Esophagus squamous epithelium (tissue), 5 donors: ENCODE results near the gene PRPS1L1. TPM values are rescaled to one million over a fixed set of nuclear protein-coding genes. Genes with fewer than 3 reads are reported as not detected.

Experiments used
- DNase-seq: peaks from one replicate; lab custom pipeline; 2025; lab: John Stamatoyannopoulos, UW
- H3K27ac ChIP-seq, 4 donors: fragments of 200-600 bp; sonication (generic); one replicate each; pipeline ENCODE4 v1.5.1; 2016 to 2019; ENCODE audit warnings: mild to moderate bottlenecking in 1 of 4
- H3K27me3 ChIP-seq, 4 donors: fragments of 200-600 bp; sonication (generic); 1 replicate in 3 of 4; 2 replicates in 1 of 4; pipeline versions ENCODE4 v1.5.1 to v1.6.0; 2017 to 2021; ENCODE audit warnings: antibody characterized with exemption in 1 of 4
- H3K36me3 ChIP-seq, 3 donors: fragments of 200-600 bp; sonication (generic); one replicate each; pipeline ENCODE4 v1.5.1; 2016 to 2019
- H3K4me1 ChIP-seq, 3 donors: fragments of 200-600 bp; sonication (generic); one replicate each; pipeline ENCODE4 v1.5.1; 2017 to 2019
- H3K4me3 ChIP-seq, 4 donors: fragments of 200-600 bp; sonication (generic); 1 replicate in 3 of 4; 2 replicates in 1 of 4; pipeline ENCODE4 v1.5.1; 2016 to 2019; ENCODE audit warnings: mild to moderate bottlenecking in 2 of 4, moderate library complexity in 1 of 4
- H3K9me3 ChIP-seq, 3 donors: fragments of 200-600 bp; sonication (generic); one replicate each; pipeline ENCODE4 v1.5.1; 2016 to 2019
- CTCF ChIP-seq, 6 experiments: fragments of 450-650 bp in 4 of 6; fragments of 200-600 bp in 2 of 6; sonication (generic) in 2 of 6; IDR thresholded peaks; one replicate each; pipeline ENCODE4 v1.5.1; 2016 to 2019; ENCODE audit warnings: antibody characterized with exemption in 6 of 6, mild to moderate bottlenecking in 4 of 6, moderate library complexity in 4 of 6
- POLR2A ChIP-seq, 4 donors: fragments of 450-650 bp; IDR thresholded peaks; one replicate each; pipeline ENCODE4 v1.6.1; 2017; ENCODE audit warnings: antibody characterized with exemption in 4 of 4, mild to moderate bottlenecking in 4 of 4, moderate library complexity in 3 of 4
- WGBS, 2 donors: methylation state at CpG; one replicate each; pipeline ENCODE4 v1.1.5; 2018; 5-methylcytosine and 5-hydroxymethylcytosine counted together
- intact Hi-C: fragments of 100-400 bp; cut with DNase I; formaldehyde crosslinking; loops from one replicate; pipeline ENCODE4 v1.15.0; 2022
- total RNA-seq, 4 donors: library from RNA; depleted of rRNA; stranded (reverse); fragments of >200 nt; gene quantifications; one replicate each; pipeline ENCODE4 v1.1.0, GENCODE V29; 2016
- donor health status: DM: yes; HTN: yes; CAD: no.

Gene PRPS1L1
- total RNA-seq, 4 donors from 2014 or later = not detected

- no peaks in the 10 kb centered on the region for H3K36me3 ChIP-seq
- WGBS, 2 donors = 87 to 88% methylated on average over 6 of the region's 6 CpGs
- H3K4me3 ChIP-seq = no peak overlapping the region
- no peak overlapping the region for H3K27ac ChIP-seq
- no peaks in the 10 kb centered on the region for H3K9me3 ChIP-seq
- H3K27me3 ChIP-seq = no peaks in the 10 kb centered on the region
- TF ChIP-seq POLR2A (IDR thresholded peaks at IDR 0.05) (no peak), CTCF (IDR thresholded peaks at IDR 0.05) (no peak)
- H3K4me1 ChIP-seq = no peaks in the 10 kb centered on the region
- DNase-seq = no peak
- intact Hi-C loops = loop anchor here (10.0 kb wide), 1 partner anchor 57 kb away; no protein-coding TSS in a partner anchor
These were observed 39.5 kb downstream of the PRPS1L1 start for GRCh38 chr7:17988141-17988540.

DNA sequence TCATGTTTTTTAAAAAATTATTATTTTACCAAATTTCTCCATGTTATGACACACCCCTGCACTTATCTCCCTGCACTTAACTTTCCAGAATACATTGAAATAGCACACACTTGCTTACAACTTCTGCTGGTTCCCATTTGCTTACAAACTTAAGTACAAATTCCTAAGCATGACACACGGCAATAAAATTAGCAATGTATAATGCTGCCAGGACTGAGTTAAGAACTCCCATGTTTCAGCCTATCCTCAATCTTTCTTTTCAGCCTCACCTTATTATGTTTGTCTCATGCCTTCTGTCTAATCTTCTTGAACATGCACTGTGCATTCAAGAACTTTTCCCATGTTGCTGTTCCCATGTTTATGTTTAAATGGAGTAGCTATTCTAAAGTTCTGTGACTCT lies 40.8 kb downstream of the PRPS1L1 start:
- TF ChIP-seq CTCF (IDR thresholded peaks at IDR 0.05) (no peak), POLR2A (IDR thresholded peaks at IDR 0.05) (no peak)
- Histone ChIP-seq H3K4me1 (no peaks in the 10 kb centered on the region), H3K27ac (no peak overlapping the region), H3K9me3 (no peaks in the 10 kb centered on the region), H3K36me3 (no peaks in the 10 kb centered on the region), H3K27me3 (no peaks in the 10 kb centered on the region), H3K4me3 (no peak overlapping the region)
- no peak for DNase-seq
- 47 to 64% methylated on average over 1 of the region's 1 CpG for WGBS, 2 donors
- intact Hi-C loops = loop anchor here (10.0 kb wide), 1 partner anchor 58 kb away; no protein-coding TSS in a partner anchor

DNA sequence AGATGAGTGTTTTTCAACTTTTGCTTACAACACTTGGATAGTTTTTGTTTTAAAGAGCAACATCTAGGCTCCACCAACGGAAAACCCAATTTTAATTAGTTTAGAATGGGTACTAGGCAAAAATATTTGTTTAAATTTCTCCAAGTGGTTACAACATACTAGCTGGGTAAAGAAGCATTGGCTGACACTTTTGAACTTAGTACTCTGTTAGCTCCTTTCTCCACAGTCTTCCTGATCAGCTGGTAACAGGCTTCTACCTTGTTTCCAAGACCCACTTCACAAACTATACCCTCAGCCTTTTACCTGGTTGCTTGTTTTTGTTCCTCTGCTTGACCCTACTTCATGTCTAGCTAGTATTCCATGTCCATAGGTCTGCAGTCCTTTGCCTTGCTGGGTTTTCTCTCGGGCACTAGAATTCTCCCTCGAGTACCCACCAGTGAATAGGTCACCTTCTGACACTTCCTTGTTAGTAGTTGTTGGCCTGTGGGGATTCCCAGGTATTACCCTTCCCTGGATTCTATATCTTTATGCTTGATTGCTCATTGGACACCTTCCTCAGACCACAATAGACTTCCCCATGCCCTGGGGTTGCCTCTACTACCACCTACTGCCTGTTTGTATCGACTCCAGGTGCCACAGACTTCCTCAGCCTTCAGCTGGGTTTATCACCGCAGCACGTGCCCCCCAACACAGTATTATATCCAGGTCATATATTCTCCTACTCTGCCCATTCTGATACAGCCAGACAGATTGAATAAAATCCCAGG lies 42.0 kb downstream of the PRPS1L1 start:
- Histone ChIP-seq H3K27me3 (no peaks in the 10 kb centered on the region), H3K36me3 (no peaks in the 10 kb centered on the region), H3K9me3 (no peaks in the 10 kb centered on the region), H3K4me3 (no peak overlapping the region), H3K4me1 (no peaks in the 10 kb centered on the region), H3K27ac (no peak overlapping the region)
- WGBS, 2 donors = 75 to 83% methylated on average over 6 of the region's 6 CpGs
- intact Hi-C loops = loop anchor here (10.0 kb wide), 1 partner anchor 59 kb away; no protein-coding TSS in a partner anchor
- no peak for DNase-seq
- no peak for TF ChIP-seq CTCF (IDR thresholded peaks at IDR 0.05)
- TF ChIP-seq POLR2A (IDR thresholded peaks at IDR 0.05) = no peak

DNA sequence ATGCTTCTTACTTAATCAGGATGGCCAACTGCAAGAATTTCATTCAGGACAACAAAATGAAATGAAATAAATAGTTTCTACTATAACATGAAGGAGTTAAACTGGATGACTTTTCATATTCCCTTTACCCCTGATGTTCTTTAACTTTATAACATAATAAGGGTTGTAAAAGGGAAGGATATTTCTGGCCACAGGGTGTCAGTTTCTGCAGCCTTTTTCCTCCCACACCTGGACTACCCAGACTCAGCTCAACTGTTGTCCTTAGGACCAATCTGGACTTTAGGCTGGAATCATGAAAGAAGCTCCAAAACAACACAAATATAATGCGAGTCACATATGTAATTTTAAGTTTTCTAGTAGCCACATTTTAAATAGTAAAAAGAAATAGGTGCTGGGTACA lies 43.4 kb downstream of the PRPS1L1 start:
- TF ChIP-seq POLR2A (IDR thresholded peaks at IDR 0.05) = no peak
- no peak for TF ChIP-seq CTCF (IDR thresholded peaks at IDR 0.05)
- no peak overlapping the region for H3K27ac ChIP-seq
- DNase-seq = no peak
- H3K36me3 ChIP-seq = no peaks in the 10 kb centered on the region
- intact Hi-C loops = loop anchor here (10.0 kb wide), 1 partner anchor 61 kb away; no protein-coding TSS in a partner anchor
- 71 to 88% methylated on average over 1 of the region's 1 CpG for WGBS, 2 donors
- no peaks in the 10 kb centered on the region for H3K4me1 ChIP-seq
- no peaks in the 10 kb centered on the region for H3K27me3 ChIP-seq
- H3K4me3 ChIP-seq = no peak overlapping the region
- H3K9me3 ChIP-seq = no peaks in the 10 kb centered on the region
